Esophagus muscularis mucosa (tissue), 4 donors: ENCODE measurements around the gene ADAT2. TPM values are rescaled to one million over a fixed set of nuclear protein-coding genes. Genes with fewer than 3 reads are reported as not detected.

Experiments
- DNase-seq: peaks from one replicate; pipeline ENCODE4 v3.0.0-alpha.2; 2017; ENCODE audit errors: extremely low spot score
- H3K27ac ChIP-seq, 4 donors: fragments of 200-600 bp; sonication (generic); replicated peaks in 1 of 4; 1 replicate in 3 of 4; 2 replicates in 1 of 4; pipeline ENCODE4 v1.5.1; 2016 to 2019; ENCODE audit warnings: mild to moderate bottlenecking in 1 of 4
- H3K27me3 ChIP-seq, 4 donors: fragments of 200-600 bp; sonication (generic); one replicate each; pipeline versions ENCODE4 v1.5.1 to v1.6.0; 2016 to 2019
- H3K36me3 ChIP-seq, 4 donors: fragments of 200-600 bp; sonication (generic); one replicate each; pipeline ENCODE4 v1.5.1; 2016 to 2019
- H3K4me1 ChIP-seq, 4 donors: fragments of 200-600 bp; sonication (generic); one replicate each; pipeline ENCODE4 v1.5.1; 2016 to 2019
- H3K4me3 ChIP-seq, 4 donors: fragments of 200-600 bp; sonication (generic); 1 replicate in 2 of 4; 2 replicates in 2 of 4; pipeline ENCODE4 v1.5.1; 2016 to 2019; ENCODE audit warnings: mild to moderate bottlenecking in 4 of 4, moderate library complexity in 1 of 4
- H3K9me3 ChIP-seq, 4 donors: fragments of 200-600 bp; sonication (generic); 1 replicate in 3 of 4; 2 replicates in 1 of 4; pipeline ENCODE4 v1.5.1; 2016 to 2019
- CTCF ChIP-seq, 3 experiments: fragments of 200-600 bp in 2 of 3; fragments of 450-650 bp in 1 of 3; sonication (generic) in 2 of 3; IDR thresholded peaks; one replicate each; pipeline ENCODE4 v1.5.1; 2017 to 2019; ENCODE audit warnings: antibody characterized with exemption in 3 of 3, mild to moderate bottlenecking in 2 of 3, moderate library complexity in 1 of 3
- EP300 ChIP-seq: sonication (generic); formaldehyde crosslinking; IDR thresholded peaks from one replicate; pipeline ENCODE4 v1.6.1; 2017; ENCODE audit warnings: antibody characterized with exemption
- POLR2A ChIP-seq: fragments of 450-650 bp; IDR thresholded peaks from one replicate; pipeline ENCODE4 v1.6.1; 2017; ENCODE audit warnings: antibody characterized with exemption, moderate library complexity, mild to moderate bottlenecking, low read depth
- POLR2AphosphoS5 ChIP-seq, 2 donors: sonication (generic); formaldehyde crosslinking; IDR thresholded peaks; one replicate each; pipeline ENCODE4 v1.6.1; 2017; ENCODE audit warnings: antibody characterized with exemption in 2 of 2
- WGBS: methylation state at CpG from one replicate; pipeline ENCODE4 v1.1.5; 2018; 5-methylcytosine and 5-hydroxymethylcytosine counted together
- intact Hi-C: fragments of 100-400 bp; cut with DNase I; formaldehyde crosslinking; loops from one replicate; pipeline ENCODE4 v1.15.1; 2023
- total RNA-seq, 4 donors: library from RNA; depleted of rRNA; stranded (reverse); fragments of >200 nt; gene quantifications; one replicate each; pipeline versions ENCODE4 v1.1.0 to v1.2.1, GENCODE V29; 2016

ADAT2 gene
- total RNA-seq, 4 donors from 2014 or later: 2.4 to 4.0 (median 3.2) TPM

GRCh38 chr6:143401068-143401446 is 49.4 kb downstream of the ADAT2 start:
- no peak overlapping the region for H3K27ac ChIP-seq
- H3K4me1 ChIP-seq: peaks cover 0 to 5% (median 0%) of the 10 kb centered on the region in 4 donors
- no peak for TF ChIP-seq EP300
- no peak for TF ChIP-seq POLR2AphosphoS5 (IDR thresholded peaks at IDR 0.05)
- no peak for TF ChIP-seq CTCF (IDR thresholded peaks at IDR 0.05)
- TF ChIP-seq POLR2A: no peak
- no peak overlapping the region for H3K4me3 ChIP-seq
- DNase-seq: no peak
- 78% methylated on average over 1 of the region's 1 CpG for WGBS
- H3K36me3 ChIP-seq: no peaks in the 10 kb centered on the region
- no peaks in the 10 kb centered on the region for H3K9me3 ChIP-seq
- intact Hi-C loops: no loop called here
- no peaks in the 10 kb centered on the region for H3K27me3 ChIP-seq

- no peaks in the 10 kb centered on the region for H3K36me3 ChIP-seq
- no peaks in the 10 kb centered on the region for H3K27me3 ChIP-seq
- H3K27ac ChIP-seq: no peak overlapping the region
- DNase-seq: no peak
- TF ChIP-seq CTCF (IDR thresholded peaks at IDR 0.05): no peak
- no peak for TF ChIP-seq POLR2AphosphoS5 (IDR thresholded peaks at IDR 0.05)
- no peak for TF ChIP-seq POLR2A
- no peak for TF ChIP-seq EP300
- H3K4me3 ChIP-seq: no peak overlapping the region
- H3K4me1 ChIP-seq: peaks cover 0 to 5% (median 0%) of the 10 kb centered on the region in 4 donors
- intact Hi-C loops: no loop called here
- 69% methylated on average over 6 of the region's 6 CpGs for WGBS
- no peaks in the 10 kb centered on the region for H3K9me3 ChIP-seq
Measured at GRCh38 chr6:143400258-143401067, 50.0 kb downstream of the ADAT2 start.

GRCh38 chr6:143399775-143400174 is 50.7 kb downstream of the ADAT2 start:
- 83% methylated on average over 7 of the region's 7 CpGs for WGBS
- no peaks in the 10 kb centered on the region for H3K27me3 ChIP-seq
- intact Hi-C loops: no loop called here
- TF ChIP-seq CTCF (IDR thresholded peaks at IDR 0.05): no peak
- TF ChIP-seq POLR2A: no peak
- no peak for TF ChIP-seq EP300
- no peak for DNase-seq
- H3K4me3 ChIP-seq: no peak overlapping the region
- peaks cover 0 to 5% (median 0%) of the 10 kb centered on the region in 4 donors for H3K4me1 ChIP-seq
- no peak overlapping the region for H3K27ac ChIP-seq
- H3K36me3 ChIP-seq: no peaks in the 10 kb centered on the region
- no peaks in the 10 kb centered on the region for H3K9me3 ChIP-seq

GRCh38 chr6:143399176-143399575 is 51.3 kb downstream of the ADAT2 start:
- no peak overlapping the region for H3K4me3 ChIP-seq
- DNase-seq: no peak
- no peaks in the 10 kb centered on the region for H3K36me3 ChIP-seq
- H3K27ac ChIP-seq: no peak overlapping the region
- H3K27me3 ChIP-seq: no peaks in the 10 kb centered on the region
- H3K9me3 ChIP-seq: no peaks in the 10 kb centered on the region
- 78% methylated on average over 5 of the region's 5 CpGs for WGBS
- TF ChIP-seq EP300: no peak
- TF ChIP-seq POLR2A: no peak
- no peak for TF ChIP-seq POLR2AphosphoS5 (IDR thresholded peaks at IDR 0.05)
- TF ChIP-seq CTCF (IDR thresholded peaks at IDR 0.05): no peak
- peaks cover 0 to 5% (median 0%) of the 10 kb centered on the region in 4 donors for H3K4me1 ChIP-seq
- intact Hi-C loops: no loop called here
